Astrocyte (in vitro differentiated cells and primary cell): Measurements from ENCODE around the gene ZNF81. TPM values are rescaled to one million over a fixed set of nuclear protein-coding genes. Genes with fewer than 3 reads are reported as not detected.

Source experiments
- DNase-seq: peaks from one replicate; pipeline ENCODE4 v3.0.0-alpha.2; 2010; ENCODE audit warnings: low read depth
- FAIRE-seq: peaks from 2 replicates; lab custom pipeline; 2011; peaks lifted over from hg19 to GRCh38; lab: Jason Lieb, UNC
- H2AFZ ChIP-seq: 2 replicates; pipeline ENCODE4 v1.6.0; 2012; ENCODE audit warnings: low read depth, low read length, inconsistent platforms
- H3K27ac ChIP-seq: 2 replicates; pipeline ENCODE4 v1.5.1; 2011; ENCODE audit warnings: low read depth, low read length, inconsistent platforms
- H3K27me3 ChIP-seq: 2 replicates; pipeline ENCODE4 v1.6.0; 2011; ENCODE audit warnings: low read length, inconsistent platforms; ENCODE audit not compliant: insufficient read depth
- H3K36me3 ChIP-seq: 2 replicates; pipeline ENCODE4 v1.5.1; 2011; ENCODE audit warnings: low read length, inconsistent platforms; ENCODE audit not compliant: insufficient read depth
- H3K4me1 ChIP-seq: 2 replicates; pipeline ENCODE4 v1.5.1; 2011; ENCODE audit warnings: low read length, inconsistent platforms; ENCODE audit not compliant: insufficient read depth
- H3K4me2 ChIP-seq: 2 replicates; pipeline ENCODE4 v1.6.0; 2012; ENCODE audit warnings: low read length, inconsistent platforms
- H3K4me3 ChIP-seq: 2 replicates; pipeline ENCODE4 v1.5.1; 2011; ENCODE audit warnings: low read depth, mild to moderate bottlenecking, low read length, inconsistent platforms; ENCODE audit not compliant: insufficient read depth
- H3K79me2 ChIP-seq: 2 replicates; pipeline ENCODE4 v1.6.0; 2012; ENCODE audit warnings: mild to moderate bottlenecking, low read length, inconsistent platforms; ENCODE audit not compliant: insufficient read depth
- H3K9ac ChIP-seq: 2 replicates; pipeline ENCODE4 v1.6.0; 2012; ENCODE audit warnings: mild to moderate bottlenecking, low read length, inconsistent platforms
- H3K9me3 ChIP-seq: 2 replicates; pipeline ENCODE4 v1.5.1; 2012; ENCODE audit warnings: low read depth, mild to moderate bottlenecking, low read length, inconsistent platforms; ENCODE audit not compliant: insufficient read depth
- H4K20me1 ChIP-seq: 2 replicates; pipeline ENCODE4 v1.6.0; 2012; ENCODE audit warnings: low read length, inconsistent platforms; ENCODE audit not compliant: insufficient read depth
- H3K27ac Mint-ChIP-seq: one replicate; pipeline ENCODE4 v1.8.0; 2021; ENCODE audit warnings: mild to moderate bottlenecking, mixed read lengths; ENCODE audit not compliant: unreplicated experiment
- H3K27me3 Mint-ChIP-seq: one replicate; pipeline ENCODE4 v1.8.0; 2021; ENCODE audit warnings: low read depth, mixed read lengths; ENCODE audit not compliant: unreplicated experiment
- H3K36me3 Mint-ChIP-seq: one replicate; pipeline ENCODE4 v1.8.0; 2021; ENCODE audit warnings: low read depth, mixed read lengths; ENCODE audit not compliant: unreplicated experiment
- H3K4me1 Mint-ChIP-seq: one replicate; pipeline ENCODE4 v1.8.0; 2021; ENCODE audit warnings: low read depth, mixed read lengths; ENCODE audit not compliant: unreplicated experiment
- H3K4me3 Mint-ChIP-seq: one replicate; pipeline ENCODE4 v1.8.0; 2021; ENCODE audit warnings: mild to moderate bottlenecking, moderate library complexity, mixed read lengths; ENCODE audit not compliant: unreplicated experiment
- H3K9me3 Mint-ChIP-seq: one replicate; pipeline ENCODE4 v1.8.0; 2021; ENCODE audit warnings: mild to moderate bottlenecking, mixed read lengths; ENCODE audit not compliant: unreplicated experiment
- CTCF ChIP-seq: IDR thresholded peaks from 2 replicates; pipeline ENCODE4 v1.5.1; 2011; ENCODE audit warnings: low read depth, mild to moderate bottlenecking, inconsistent platforms, low read length, moderate library complexity; ENCODE audit not compliant: insufficient read depth
- EZH2 ChIP-seq: IDR thresholded peaks from 2 replicates; pipeline ENCODE4 v1.6.1; 2012; ENCODE audit warnings: mild to moderate bottlenecking, low read length, inconsistent platforms; ENCODE audit not compliant: insufficient read depth
- total RNA-seq: library from RNA; stranded (reverse); gene quantifications from 2 replicates; pipeline ENCODE4 v1.2.1, GENCODE V29; 2021

Gene ZNF81
- total RNA-seq, 1 donor from 2014 or later = 8.6 TPM

GRCh38 chrX:47840111-47840510 lies 3.4 kb downstream of the ZNF81 start:
- H3K27me3 Mint-ChIP-seq = no peaks in the 10 kb centered on the region
- no peaks in the 10 kb centered on the region for H3K36me3 ChIP-seq
- DNase-seq (no peak), FAIRE-seq (no peak)
- H3K9me3 Mint-ChIP-seq = no peaks in the 10 kb centered on the region
- no peaks in the 10 kb centered on the region for H3K27me3 ChIP-seq
- no peak overlapping the region for H3K4me3 Mint-ChIP-seq
- no peak overlapping the region for H3K27ac ChIP-seq
- peaks cover 26% of the 10 kb centered on the region for H3K79me2 ChIP-seq
- H3K4me1 Mint-ChIP-seq = peaks cover 6% of the 10 kb centered on the region
- H3K4me2 ChIP-seq = no peak overlapping the region
- H3K9me3 ChIP-seq = no peaks in the 10 kb centered on the region
- H3K4me3 ChIP-seq = no peak overlapping the region
- no peaks in the 10 kb centered on the region for H3K36me3 Mint-ChIP-seq
- H4K20me1 ChIP-seq = no peaks in the 10 kb centered on the region
- no peaks in the 10 kb centered on the region for H3K4me1 ChIP-seq
- H3K27ac Mint-ChIP-seq = no peak overlapping the region
- H2AFZ ChIP-seq = no peak overlapping the region
- H3K9ac ChIP-seq = no peak overlapping the region
- TF ChIP-seq EZH2 (no peak), CTCF (no peak)

- H3K4me1 Mint-ChIP-seq = peaks cover 3% of the 10 kb centered on the region
- no peak for TF ChIP-seq EZH2
- TF ChIP-seq CTCF = no peak
Observed at GRCh38 chrX:47843363-47843762, 6.7 kb downstream of the ZNF81 start.

GRCh38 chrX:47844117-47844516 lies 7.4 kb downstream of the ZNF81 start:
- Mint-ChIP-seq H3K27ac (no peak overlapping the region), H3K4me1 (peaks cover 3% of the 10 kb centered on the region), H3K9me3 (no peaks in the 10 kb centered on the region), H3K4me3 (no peak overlapping the region), H3K36me3 (no peaks in the 10 kb centered on the region), H3K27me3 (no peaks in the 10 kb centered on the region)
- no peak overlapping the region for H3K9ac ChIP-seq
- H3K36me3 ChIP-seq = peaks cover 5% of the 10 kb centered on the region
- no peaks in the 10 kb centered on the region for H3K4me1 ChIP-seq
- H4K20me1 ChIP-seq = no peaks in the 10 kb centered on the region
- no peak for DNase-seq
- FAIRE-seq = peak; percentile 92
- no peak overlapping the region for H3K4me2 ChIP-seq
- no peaks in the 10 kb centered on the region for H3K9me3 ChIP-seq
- H3K27ac ChIP-seq = no peak overlapping the region
- peaks cover 8% of the 10 kb centered on the region for H3K79me2 ChIP-seq
- TF ChIP-seq CTCF (no peak), EZH2 (no peak)
- H3K4me3 ChIP-seq = no peak overlapping the region
- H3K27me3 ChIP-seq = no peaks in the 10 kb centered on the region
- H2AFZ ChIP-seq = no peak overlapping the region

More at GRCh38 chrX:47843363-47843762, 6.7 kb downstream of the ZNF81 start:
- Histone ChIP-seq H2AFZ (no peak overlapping the region), H3K36me3 (peaks cover 3% of the 10 kb centered on the region), H3K9me3 (no peaks in the 10 kb centered on the region), H3K9ac (no peak overlapping the region), H3K27ac (no peak overlapping the region), H3K4me3 (no peak overlapping the region), H3K4me2 (no peak overlapping the region), H3K79me2 (peaks cover 11% of the 10 kb centered on the region), H4K20me1 (no peaks in the 10 kb centered on the region), H3K27me3 (no peaks in the 10 kb centered on the region), H3K4me1 (no peaks in the 10 kb centered on the region)
- DNase-seq = no peak
- no peak for FAIRE-seq
- Mint-ChIP-seq H3K9me3 (no peaks in the 10 kb centered on the region), H3K36me3 (no peaks in the 10 kb centered on the region), H3K27ac (no peak overlapping the region), H3K4me3 (no peak overlapping the region), H3K27me3 (no peaks in the 10 kb centered on the region)
